ENCODE results near the gene MMP15.

Gene MMP15

GRCh38 chr16:57985204-57986181 is 40.1 kb upstream of the MMP15 start:
- no peaks in the 10 kb centered on the region for H3K9me3 ChIP-seq (ENCODE audit: insufficient read depth, low read length)
- no peak overlapping the region for H3K9ac ChIP-seq (ENCODE audit: low read length)
- H3K4me1 ChIP-seq (ENCODE audit: low read length): no peaks in the 10 kb centered on the region; the same call in 1 of the 2 replicates
- no peak overlapping the region for H3K27ac ChIP-seq (ENCODE audit: low read length)
- no peak overlapping the region for H3K4me3 ChIP-seq (ENCODE audit: low read length)
- no peaks in the 10 kb centered on the region; the same call in 1 of the 2 replicates for H3K27me3 ChIP-seq (ENCODE audit: low read depth, low read length)
- H2AFZ ChIP-seq (ENCODE audit: low read depth, low read length): no peak overlapping the region
- no peaks in the 10 kb centered on the region for H3K36me3 ChIP-seq (replicated peaks; ENCODE audit: low read depth, low read length)
- no peak overlapping the region for H3K4me2 ChIP-seq (ENCODE audit: low read length)
- no peaks in the 10 kb centered on the region for H4K20me1 ChIP-seq (ENCODE audit: insufficient read depth, low read length)
- H3K79me2 ChIP-seq (ENCODE audit: low read length): no peaks in the 10 kb centered on the region
- TF ChIP-seq CTCF (IDR thresholded peaks at IDR 0.05; ENCODE audit: low read depth, low read length) (no peak), EZH2phosphoT487 (IDR thresholded peaks at IDR 0.05; ENCODE audit: low read depth) (no peak)

GRCh38 chr16:57986196-57986595 is 39.4 kb upstream of the MMP15 start:
- Histone ChIP-seq H3K4me2 (ENCODE audit: low read length) (no peak overlapping the region), H3K9ac (ENCODE audit: low read length) (no peak overlapping the region), H3K79me2 (ENCODE audit: low read length) (no peaks in the 10 kb centered on the region), H4K20me1 (ENCODE audit: insufficient read depth, low read length) (no peaks in the 10 kb centered on the region), H3K9me3 (ENCODE audit: insufficient read depth, low read length) (no peaks in the 10 kb centered on the region), H3K4me3 (ENCODE audit: low read length) (no peak overlapping the region), H3K4me1 (ENCODE audit: low read length) (no peaks in the 10 kb centered on the region; the same call in 1 of the 2 replicates), H3K27ac (ENCODE audit: low read length) (no peak overlapping the region), H2AFZ (ENCODE audit: low read depth, low read length) (no peak overlapping the region), H3K36me3 (replicated peaks; ENCODE audit: low read depth, low read length) (no peaks in the 10 kb centered on the region), H3K27me3 (ENCODE audit: low read depth, low read length) (no peaks in the 10 kb centered on the region; the same call in 1 of the 2 replicates)
- no peak for TF ChIP-seq EZH2phosphoT487 (IDR thresholded peaks at IDR 0.05; ENCODE audit: low read depth)
- no peak for TF ChIP-seq CTCF (IDR thresholded peaks at IDR 0.05; ENCODE audit: low read depth, low read length)

DNA sequence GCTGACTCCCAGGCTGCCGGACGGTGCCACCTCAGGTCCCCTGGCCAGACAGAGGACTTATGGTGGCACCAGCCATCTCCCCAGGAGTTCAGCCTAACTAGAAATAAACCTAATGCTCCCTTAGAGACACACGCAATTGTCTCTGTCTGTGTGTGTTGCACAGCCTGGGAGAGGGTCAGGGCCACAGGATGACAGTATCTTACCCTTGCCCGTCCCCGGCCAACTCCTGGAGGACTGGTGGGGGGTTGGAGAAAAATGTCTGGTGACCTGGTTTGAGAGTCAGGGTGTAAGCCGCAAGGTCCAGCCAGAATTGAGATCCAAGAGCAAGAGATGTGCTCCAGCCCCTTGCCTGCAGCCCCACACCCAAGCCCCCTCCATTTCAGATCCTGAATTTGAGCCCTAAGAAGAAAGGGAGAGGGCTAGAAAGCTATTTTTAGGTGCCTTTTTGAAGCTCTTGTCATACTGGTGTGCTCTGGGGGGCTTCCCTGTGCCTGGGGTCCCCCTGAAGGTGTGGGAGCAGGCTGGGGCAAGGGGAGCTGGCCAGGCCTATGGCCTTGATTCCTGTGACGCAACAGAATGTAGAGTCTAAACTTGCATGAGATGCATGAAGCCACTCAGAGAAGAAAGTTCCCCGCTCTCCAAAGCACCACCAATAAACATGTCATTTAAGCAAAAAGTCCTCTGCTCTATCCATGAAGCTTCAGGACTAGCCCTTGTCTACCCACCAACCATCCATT is 37.9 kb upstream of the MMP15 start:
- Histone ChIP-seq H3K4me1 (ENCODE audit: low read length) (no peaks in the 10 kb centered on the region; the same call in 1 of the 2 replicates), H2AFZ (ENCODE audit: low read depth, low read length) (no peak overlapping the region), H3K9me3 (ENCODE audit: insufficient read depth, low read length) (no peaks in the 10 kb centered on the region), H3K4me2 (ENCODE audit: low read length) (no peak overlapping the region), H3K4me3 (ENCODE audit: low read length) (no peak overlapping the region), H3K27me3 (ENCODE audit: low read depth, low read length) (no peaks in the 10 kb centered on the region), H3K79me2 (ENCODE audit: low read length) (no peaks in the 10 kb centered on the region), H4K20me1 (ENCODE audit: insufficient read depth, low read length) (no peaks in the 10 kb centered on the region), H3K27ac (ENCODE audit: low read length) (no peak overlapping the region), H3K9ac (ENCODE audit: low read length) (no peak overlapping the region), H3K36me3 (replicated peaks; ENCODE audit: low read depth, low read length) (no peaks in the 10 kb centered on the region)
- TF ChIP-seq EZH2phosphoT487 (IDR thresholded peaks at IDR 0.05; ENCODE audit: low read depth): no peak
- no peak for TF ChIP-seq CTCF (IDR thresholded peaks at IDR 0.05; ENCODE audit: low read depth, low read length)

GRCh38 chr16:57988929-57989328 is 36.6 kb upstream of the MMP15 start:
- Histone ChIP-seq H2AFZ (ENCODE audit: low read depth, low read length) (no peak overlapping the region), H3K9me3 (ENCODE audit: insufficient read depth, low read length) (no peaks in the 10 kb centered on the region), H3K27me3 (ENCODE audit: low read depth, low read length) (no peaks in the 10 kb centered on the region), H3K4me3 (ENCODE audit: low read length) (no peak overlapping the region), H3K4me1 (ENCODE audit: low read length) (no peaks in the 10 kb centered on the region; the same call in 1 of the 2 replicates), H3K79me2 (ENCODE audit: low read length) (no peaks in the 10 kb centered on the region), H3K4me2 (ENCODE audit: low read length) (no peak overlapping the region), H4K20me1 (ENCODE audit: insufficient read depth, low read length) (no peaks in the 10 kb centered on the region), H3K9ac (ENCODE audit: low read length) (no peak overlapping the region), H3K36me3 (replicated peaks; ENCODE audit: low read depth, low read length) (no peaks in the 10 kb centered on the region), H3K27ac (ENCODE audit: low read length) (no peak overlapping the region)
- TF ChIP-seq EZH2phosphoT487 (IDR thresholded peaks at IDR 0.05; ENCODE audit: low read depth) (no peak), CTCF (IDR thresholded peaks at IDR 0.05; ENCODE audit: low read depth, low read length) (no peak)
